Measurements from ENCODE around the gene UNC119. TPM values are rescaled to one million over a fixed set of nuclear protein-coding genes. Genes with fewer than 3 reads are reported as not detected.

UNC119 gene
- total RNA-seq, 1 experiment from 2014 or later: 44.7 TPM

- TF ChIP-seq, protein P1, sequence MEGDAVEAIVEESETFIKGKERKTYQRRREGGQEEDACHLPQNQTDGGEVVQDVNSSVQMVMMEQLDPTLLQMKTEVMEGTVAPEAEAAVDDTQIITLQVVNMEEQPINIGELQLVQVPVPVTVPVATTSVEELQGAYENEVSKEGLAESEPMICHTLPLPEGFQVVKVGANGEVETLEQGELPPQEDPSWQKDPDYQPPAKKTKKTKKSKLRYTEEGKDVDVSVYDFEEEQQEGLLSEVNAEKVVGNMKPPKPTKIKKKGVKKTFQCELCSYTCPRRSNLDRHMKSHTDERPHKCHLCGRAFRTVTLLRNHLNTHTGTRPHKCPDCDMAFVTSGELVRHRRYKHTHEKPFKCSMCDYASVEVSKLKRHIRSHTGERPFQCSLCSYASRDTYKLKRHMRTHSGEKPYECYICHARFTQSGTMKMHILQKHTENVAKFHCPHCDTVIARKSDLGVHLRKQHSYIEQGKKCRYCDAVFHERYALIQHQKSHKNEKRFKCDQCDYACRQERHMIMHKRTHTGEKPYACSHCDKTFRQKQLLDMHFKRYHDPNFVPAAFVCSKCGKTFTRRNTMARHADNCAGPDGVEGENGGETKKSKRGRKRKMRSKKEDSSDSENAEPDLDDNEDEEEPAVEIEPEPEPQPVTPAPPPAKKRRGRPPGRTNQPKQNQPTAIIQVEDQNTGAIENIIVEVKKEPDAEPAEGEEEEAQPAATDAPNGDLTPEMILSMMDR (IDR thresholded peaks at IDR 0.05): no peak
- TF ChIP-seq POLR2AphosphoS5 (IDR thresholded peaks at IDR 0.05; ENCODE audit: low read depth, low read length) (no peak), SIN3A (IDR thresholded peaks at IDR 0.05; ENCODE audit: borderline replicate concordance, insufficient read depth, low read depth, low read length) (no peak), TCF7L2 (IDR thresholded peaks at IDR 0.05; ENCODE audit: low read depth, low read length) (no peak)
- TF ChIP-seq, protein P2, sequence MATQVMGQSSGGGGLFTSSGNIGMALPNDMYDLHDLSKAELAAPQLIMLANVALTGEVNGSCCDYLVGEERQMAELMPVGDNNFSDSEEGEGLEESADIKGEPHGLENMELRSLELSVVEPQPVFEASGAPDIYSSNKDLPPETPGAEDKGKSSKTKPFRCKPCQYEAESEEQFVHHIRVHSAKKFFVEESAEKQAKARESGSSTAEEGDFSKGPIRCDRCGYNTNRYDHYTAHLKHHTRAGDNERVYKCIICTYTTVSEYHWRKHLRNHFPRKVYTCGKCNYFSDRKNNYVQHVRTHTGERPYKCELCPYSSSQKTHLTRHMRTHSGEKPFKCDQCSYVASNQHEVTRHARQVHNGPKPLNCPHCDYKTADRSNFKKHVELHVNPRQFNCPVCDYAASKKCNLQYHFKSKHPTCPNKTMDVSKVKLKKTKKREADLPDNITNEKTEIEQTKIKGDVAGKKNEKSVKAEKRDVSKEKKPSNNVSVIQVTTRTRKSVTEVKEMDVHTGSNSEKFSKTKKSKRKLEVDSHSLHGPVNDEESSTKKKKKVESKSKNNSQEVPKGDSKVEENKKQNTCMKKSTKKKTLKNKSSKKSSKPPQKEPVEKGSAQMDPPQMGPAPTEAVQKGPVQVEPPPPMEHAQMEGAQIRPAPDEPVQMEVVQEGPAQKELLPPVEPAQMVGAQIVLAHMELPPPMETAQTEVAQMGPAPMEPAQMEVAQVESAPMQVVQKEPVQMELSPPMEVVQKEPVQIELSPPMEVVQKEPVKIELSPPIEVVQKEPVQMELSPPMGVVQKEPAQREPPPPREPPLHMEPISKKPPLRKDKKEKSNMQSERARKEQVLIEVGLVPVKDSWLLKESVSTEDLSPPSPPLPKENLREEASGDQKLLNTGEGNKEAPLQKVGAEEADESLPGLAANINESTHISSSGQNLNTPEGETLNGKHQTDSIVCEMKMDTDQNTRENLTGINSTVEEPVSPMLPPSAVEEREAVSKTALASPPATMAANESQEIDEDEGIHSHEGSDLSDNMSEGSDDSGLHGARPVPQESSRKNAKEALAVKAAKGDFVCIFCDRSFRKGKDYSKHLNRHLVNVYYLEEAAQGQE (IDR thresholded peaks at IDR 0.05; ENCODE audit: insufficient read depth in 1 of 2, low read depth in 2 of 2, low read length in 1 of 2): no peak
- Histone ChIP-seq H3K9me3 (ENCODE audit: control insufficient read depth, insufficient read depth, low read depth, low read length) (no peaks in the 10 kb centered on the region), H3K27me3 (ENCODE audit: control insufficient read depth, insufficient read depth, low read length) (no peaks in the 10 kb centered on the region), H3K4me1 (ENCODE audit: control insufficient read depth, insufficient read depth, low read length) (peaks cover 17% of the 10 kb centered on the region; the same call in 1 of the 2 replicates), H3K27ac (ENCODE audit: low read length) (peak overlapping the region; percentile 73), H3K4me3 (ENCODE audit: low read depth in 2 of 2, low read length in 2 of 2) (peak overlapping the region; percentile 87 to 89), H3K36me3 (ENCODE audit: control insufficient read depth, insufficient read depth, low read length) (no peaks in the 10 kb centered on the region)
- ChIA-PET CTCF (interaction anchor here (0.5 kb wide), 1 partner anchor 25 kb away, joined by 5 read pairs; no protein-coding TSS in a partner anchor), POLR2A (no interaction called here)
- DNase-seq (ENCODE audit: low read depth, low spot score) (no peak), ATAC-seq (peak; percentile 66)
- intact Hi-C loops (cut with micrococcal nuclease; ENCODE audit: unreplicated experiment) (no loop called here), in situ Hi-C loops (cut with HindIII; ENCODE audit: low pct_unique_long_range_greater_than_20kb, low sequenced_read_pairs) (no loop called here)
- no TSS peak for BruUV-seq (replicated peaks)
These were observed 18.4 kb upstream of the UNC119 start for GRCh38 chr17:28570716-28571360.

- H3K4me1 ChIP-seq (ENCODE audit: control insufficient read depth, insufficient read depth, low read length): peaks cover 17% of the 10 kb centered on the region; the same call in 1 of the 2 replicates
- TF ChIP-seq, protein P1 (IDR thresholded peaks at IDR 0.05): no peak
- TF ChIP-seq, protein P2 (IDR thresholded peaks at IDR 0.05; ENCODE audit: insufficient read depth in 1 of 2, low read depth in 2 of 2, low read length in 1 of 2): no peak
- no peak for DNase-seq (ENCODE audit: low read depth, low spot score)
- ChIA-PET CTCF (interaction anchor here (1.1 kb wide), 1 partner anchor 19 kb away, joined by 3 read pairs; no protein-coding TSS in a partner anchor), POLR2A (interaction anchor here (0.7 to 0.8 kb wide), 2 partner anchors 55 to 337 kb away, joined by 11 to 12 read pairs; no protein-coding TSS in a partner anchor)
- H3K27ac ChIP-seq (ENCODE audit: low read length): no peak overlapping the region
- in situ Hi-C loops (cut with HindIII; ENCODE audit: low pct_unique_long_range_greater_than_20kb, low sequenced_read_pairs) (no loop called here), intact Hi-C loops (cut with micrococcal nuclease; ENCODE audit: unreplicated experiment) (no loop called here)
- no peak for ATAC-seq
- no peaks in the 10 kb centered on the region for H3K27me3 ChIP-seq (ENCODE audit: control insufficient read depth, insufficient read depth, low read length)
- no peak overlapping the region for H3K4me3 ChIP-seq (ENCODE audit: low read depth in 2 of 2, low read length in 2 of 2)
- BruUV-seq (replicated peaks): TSS peak; percentile 85
- no peaks in the 10 kb centered on the region for H3K9me3 ChIP-seq (ENCODE audit: control insufficient read depth, insufficient read depth, low read depth, low read length)
- no peaks in the 10 kb centered on the region for H3K36me3 ChIP-seq (ENCODE audit: control insufficient read depth, insufficient read depth, low read length)
These were observed 17.0 kb upstream of the UNC119 start for GRCh38 chr17:28569446-28569845.
